Measurements from ENCODE around the gene USP17L27. TPM values are rescaled to one million over a fixed set of nuclear protein-coding genes. Genes with fewer than 3 reads are reported as not detected.
"Not testable (repeated sequence)": the region's sequence is repeated elsewhere in the genome, so short reads cannot be mapped to it uniquely, and the experiment has no call there.

USP17L27 gene, protein sequence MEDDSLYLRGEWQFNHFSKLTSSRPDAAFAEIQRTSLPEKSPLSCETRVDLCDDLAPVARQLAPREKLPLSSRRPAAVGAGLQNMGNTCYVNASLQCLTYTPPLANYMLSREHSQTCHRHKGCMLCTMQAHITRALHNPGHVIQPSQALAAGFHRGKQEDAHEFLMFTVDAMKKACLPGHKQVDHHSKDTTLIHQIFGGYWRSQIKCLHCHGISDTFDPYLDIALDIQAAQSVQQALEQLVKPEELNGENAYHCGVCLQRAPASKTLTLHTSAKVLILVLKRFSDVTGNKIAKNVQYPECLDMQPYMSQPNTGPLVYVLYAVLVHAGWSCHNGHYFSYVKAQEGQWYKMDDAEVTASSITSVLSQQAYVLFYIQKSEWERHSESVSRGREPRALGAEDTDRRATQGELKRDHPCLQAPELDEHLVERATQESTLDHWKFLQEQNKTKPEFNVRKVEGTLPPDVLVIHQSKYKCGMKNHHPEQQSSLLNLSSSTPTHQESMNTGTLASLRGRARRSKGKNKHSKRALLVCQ
- not detected for total RNA-seq

DNA sequence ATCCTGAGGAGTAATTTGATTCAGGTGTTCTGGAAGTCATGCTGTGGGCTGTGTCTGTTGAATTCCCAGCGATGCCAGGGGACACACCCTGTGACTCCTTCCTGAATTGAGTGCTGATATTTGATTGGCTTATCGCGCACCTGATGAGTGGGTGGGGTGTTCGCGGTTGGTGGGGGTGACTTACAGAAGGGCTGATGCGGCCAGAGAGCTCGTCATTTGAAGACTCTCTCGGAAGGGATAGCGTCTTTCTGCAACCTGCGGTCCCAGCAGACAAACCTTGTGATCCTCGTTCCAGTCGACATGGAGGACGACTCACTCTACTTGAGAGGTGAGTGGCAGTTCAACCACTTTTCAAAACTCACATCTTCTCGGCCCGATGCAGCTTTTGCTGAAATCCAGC is at the start of gene USP17L27:
TSS of gene USP17L27 (plus strand) at position 301 of the 400 bp plus-strand sequence. CDS start at position 301, 0 bp downstream.
- TF ChIP-seq CTCF (IDR thresholded peaks at IDR 0.05; ENCODE audit: low read depth): not testable (repeated sequence)

- TF ChIP-seq CTCF (IDR thresholded peaks at IDR 0.05; ENCODE audit: low read depth): not testable (repeated sequence)
Observed at GRCh38 chr4:9324865-9325264, 19.1 kb upstream of the USP17L27 start, which contains the start of gene USP17L24. Gene USP17L24 (plus strand): TSS chr4:9325165. CDS start chr4:9325165, 0 bp downstream.

DNA sequence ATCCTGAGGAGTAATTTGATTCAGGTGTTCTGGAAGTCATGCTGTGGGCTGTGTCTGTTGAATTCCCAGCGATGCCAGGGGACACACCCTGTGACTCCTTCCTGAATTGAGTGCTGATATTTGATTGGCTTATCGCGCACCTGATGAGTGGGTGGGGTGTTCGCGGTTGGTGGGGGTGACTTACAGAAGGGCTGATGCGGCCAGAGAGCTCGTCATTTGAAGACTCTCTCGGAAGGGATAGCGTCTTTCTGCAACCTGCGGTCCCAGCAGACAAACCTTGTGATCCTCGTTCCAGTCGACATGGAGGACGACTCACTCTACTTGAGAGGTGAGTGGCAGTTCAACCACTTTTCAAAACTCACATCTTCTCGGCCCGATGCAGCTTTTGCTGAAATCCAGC is 14.3 kb upstream of the USP17L27 start, which contains the start of gene USP17L25:
TSS of gene USP17L25 (plus strand) at position 301 of the 400 bp plus-strand sequence. CDS start at position 301, 0 bp downstream.
- not testable (repeated sequence) for TF ChIP-seq CTCF (IDR thresholded peaks at IDR 0.05; ENCODE audit: low read depth)

DNA sequence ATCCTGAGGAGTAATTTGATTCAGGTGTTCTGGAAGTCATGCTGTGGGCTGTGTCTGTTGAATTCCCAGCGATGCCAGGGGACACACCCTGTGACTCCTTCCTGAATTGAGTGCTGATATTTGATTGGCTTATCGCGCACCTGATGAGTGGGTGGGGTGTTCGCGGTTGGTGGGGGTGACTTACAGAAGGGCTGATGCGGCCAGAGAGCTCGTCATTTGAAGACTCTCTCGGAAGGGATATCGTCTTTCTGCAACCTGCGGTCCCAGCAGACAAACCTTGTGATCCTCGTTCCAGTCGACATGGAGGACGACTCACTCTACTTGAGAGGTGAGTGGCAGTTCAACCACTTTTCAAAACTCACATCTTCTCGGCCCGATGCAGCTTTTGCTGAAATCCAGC is 9.6 kb upstream of the USP17L27 start, which contains the start of gene USP17L26:
TSS of gene USP17L26 (plus strand) at position 301 of the 400 bp plus-strand sequence. CDS start at position 301, 0 bp downstream.
- not testable (repeated sequence) for TF ChIP-seq CTCF (IDR thresholded peaks at IDR 0.05; ENCODE audit: low read depth)

DNA sequence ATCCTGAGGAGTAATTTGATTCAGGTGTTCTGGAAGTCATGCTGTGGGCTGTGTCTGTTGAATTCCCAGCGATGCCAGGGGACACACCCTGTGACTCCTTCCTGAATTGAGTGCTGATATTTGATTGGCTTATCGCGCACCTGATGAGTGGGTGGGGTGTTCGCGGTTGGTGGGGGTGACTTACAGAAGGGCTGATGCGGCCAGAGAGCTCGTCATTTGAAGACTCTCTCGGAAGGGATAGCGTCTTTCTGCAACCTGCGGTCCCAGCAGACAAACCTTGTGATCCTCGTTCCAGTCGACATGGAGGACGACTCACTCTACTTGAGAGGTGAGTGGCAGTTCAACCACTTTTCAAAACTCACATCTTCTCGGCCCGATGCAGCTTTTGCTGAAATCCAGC is 4.8 kb upstream of the USP17L27 start, which contains the start of gene USP17L5:
TSS of gene USP17L5 (plus strand) at position 301 of the 400 bp plus-strand sequence. CDS start at position 301, 0 bp downstream.
- not testable (repeated sequence) for TF ChIP-seq CTCF (IDR thresholded peaks at IDR 0.05; ENCODE audit: low read depth)

- not testable (repeated sequence) for TF ChIP-seq CTCF (IDR thresholded peaks at IDR 0.05; ENCODE audit: low read depth)
Observed at GRCh38 chr4:9348593-9348992, 4.6 kb downstream of the USP17L27 start, which contains the start of gene USP17L28. Gene USP17L28 (plus strand): TSS chr4:9348893. CDS start chr4:9348893, 0 bp downstream.

GRCh38 chr4:9353338-9353737 is 9.4 kb downstream of the USP17L27 start, which contains the start of gene USP17L29:
Gene USP17L29 (plus strand): TSS chr4:9353638. CDS start chr4:9353638, 0 bp downstream.
- TF ChIP-seq CTCF (IDR thresholded peaks at IDR 0.05; ENCODE audit: low read depth): not testable (repeated sequence)

All from subcutaneous adipose tissue (tissue), 4 donors.